RWPE1 (cell line): Measurements from ENCODE around the gene TSBP1.

Source experiments
- CTCF ChIA-PET: fragments of 350-600 bp; sonication (Branson Sonifier 250); formaldehyde crosslinking; extraction: SDS; loops from one replicate; lab custom pipeline; 2021; lab: Yijun Ruan, JAX
- POLR2A ChIA-PET: fragments of 400-600 bp; formaldehyde crosslinking; extraction: SDS; loops from one replicate; lab custom pipeline; 2020; ENCODE audit warnings: antibody characterized with exemption; ENCODE audit not compliant: low non-redundant PET; lab: Yijun Ruan, JAX
- DNase-seq: peaks from one replicate; pipeline ENCODE4 v3.0.0; 2012; ENCODE audit warnings: low spot score
- H3K27ac ChIP-seq: fragments of 450-650 bp; 2 replicates; pipeline ENCODE4 v1.5.1; 2017
- CTCF ChIP-seq: fragments of 450-650 bp; conservative IDR thresholded peaks from 2 replicates; pipeline ENCODE4 v1.5.1; 2017; ENCODE audit warnings: low read depth, mild to moderate bottlenecking

TSBP1 gene

GRCh38 chr6:32249262-32249661, 122.4 kb downstream of the TSBP1 start:
- ChIA-PET POLR2A (no interaction called here), CTCF (interaction anchor here (0.8 kb wide), 1 partner anchor 98 kb away, joined by 3 read pairs; no protein-coding TSS in a partner anchor)
- no peak for DNase-seq
- TF ChIP-seq CTCF: no peak
- H3K27ac ChIP-seq: no peak overlapping the region

- H3K27ac ChIP-seq: no peak overlapping the region
- no peak for DNase-seq
- POLR2A ChIA-PET: no interaction called here
- TF ChIP-seq CTCF: no peak
- CTCF ChIA-PET: interaction anchor here (0.6 kb wide), 1 partner anchor 608 kb away, joined by 3 read pairs; no protein-coding TSS in a partner anchor
These were observed 124.3 kb downstream of the TSBP1 start for GRCh38 chr6:32247401-32247800.

- ChIA-PET POLR2A (no interaction called here), CTCF (interaction anchor here (0.6 to 1.2 kb wide), 8 partner anchors 10 to 541 kb away, joined by 3 to 13 read pairs (median 3); no protein-coding TSS in a partner anchor)
- DNase-seq: peak; percentile 93
- 0 out of 2 replicates have a peak overlapping the region, but pooled peaks have one; percentile 9 for H3K27ac ChIP-seq
- peak; percentile 91 for TF ChIP-seq CTCF
These were observed 126.7 kb downstream of the TSBP1 start for GRCh38 chr6:32244946-32245398.

- CTCF ChIA-PET: interaction anchor here (0.6 to 1.2 kb wide), 3 partner anchors 11 to 456 kb away, joined by 3 read pairs; no protein-coding TSS in a partner anchor
- no peak for TF ChIP-seq CTCF
- POLR2A ChIA-PET: no interaction called here
- no peak overlapping the region for H3K27ac ChIP-seq
- DNase-seq: no peak
These were observed 127.4 kb downstream of the TSBP1 start for GRCh38 chr6:32244270-32244669.
